HCT116 (cell line): ENCODE measurements around the gene C1orf116. TPM values are rescaled to one million over a fixed set of nuclear protein-coding genes. Genes with fewer than 3 reads are reported as not detected.

ENCODE experiments used
- ATAC-seq: fragments of 200-7000 bp; cut with Tn5 transposase; 2 replicates; pipeline ENCODE4 v1.9.1; 2020; ENCODE audit warnings: mild to moderate bottlenecking, moderate library complexity
- BruUV-seq: library from RNA; stranded (reverse); fragments of 400-500 nt; replicated peaks from 2 replicates; lab custom pipeline; 2021; lab: Mats Ljungman, UMichigan
- CTCF ChIA-PET: fragments of 300-600 bp; sonication (Branson Sonifier 250); formaldehyde crosslinking; loops from one replicate; lab custom pipeline; 2021; ENCODE audit warnings: antibody characterized with exemption; lab: Charles Lee
- POLR2A ChIA-PET: fragments of 300-600, 350-600 bp; sonication (Branson Sonifier 250); formaldehyde crosslinking; loops from one replicate; lab custom pipeline; 2021; ENCODE audit warnings: antibody characterized with exemption; lab: Charles Lee
- RAD21 ChIA-PET, 2 experiments: fragments of 300-600 bp; sonication (Branson Sonifier 250); formaldehyde crosslinking; loops; one replicate each; lab custom pipeline; 2023; ENCODE audit warnings: low total read pairs in 2 of 2; ENCODE audit not compliant: uncharacterized antibody in 2 of 2, unreplicated experiment in 2 of 2, low non-redundant PET in 1 of 2; lab: Charles Lee
- DNase-seq: peaks from one replicate; pipeline ENCODE4 v3.0.0-alpha.2; 2010; ENCODE audit warnings: low read depth, low spot score
- H2AFZ ChIP-seq: fragments of 200-600 bp; shearing (Covaris generic), sonication (generic); 2 replicates; pipeline ENCODE4 v1.6.1; 2017; ENCODE audit warnings: low read depth, mixed run types, mixed read lengths, antibody characterized with exemption, low read length; ENCODE audit not compliant: poor library complexity, severe bottlenecking
- H3K27ac ChIP-seq: 2 replicates; pipeline ENCODE4 v1.5.1; 2012; ENCODE audit warnings: low read depth, low read length
- H3K27me3 ChIP-seq: fragments of 200-600 bp; sonication (generic); 2 replicates; pipeline ENCODE4 v1.6.1; 2016; ENCODE audit warnings: mixed run types, low read length, mixed read lengths; ENCODE audit not compliant: insufficient read depth
- H3K36me3 ChIP-seq, 2 experiments: fragments of 200-500 bp in 1 of 2; fragments of 200-600 bp in 1 of 2; sonication (Bioruptor generic) in 1 of 2; sonication (generic) in 1 of 2; 2 replicates each; pipeline versions ENCODE4 v1.5.1 to v1.6.1; 2014 to 2016; ENCODE audit warnings: low read length in 2 of 2, inconsistent platforms in 1 of 2, mixed read lengths in 1 of 2, mixed run types in 1 of 2; ENCODE audit not compliant: insufficient read depth in 2 of 2, control insufficient read depth in 1 of 2
- H3K4me1 ChIP-seq, 2 experiments: fragments of 200-600 bp in 1 of 2; sonication (generic) in 1 of 2; 2 replicates each; pipeline versions ENCODE4 v1.5.1 to v1.6.1; 2012 to 2017; ENCODE audit warnings: low read length in 2 of 2, inconsistent platforms in 1 of 2, mild to moderate bottlenecking in 1 of 2, mixed read lengths in 1 of 2, mixed run types in 1 of 2, moderate library complexity in 1 of 2; ENCODE audit not compliant: insufficient read depth in 2 of 2, control insufficient read depth in 1 of 2
- H3K4me2 ChIP-seq: fragments of 200-600 bp; sonication (generic); 2 replicates; pipeline ENCODE4 v1.6.1; 2017; ENCODE audit warnings: mixed run types, low read length, mixed read lengths
- H3K4me3 ChIP-seq, 2 experiments: fragments of 200-600 bp in 1 of 2; sonication (generic) in 1 of 2; replicated peaks in 1 of 2; 2 replicates each; pipeline ENCODE4 v1.5.1; 2011 to 2016; ENCODE audit warnings: low read length in 2 of 2, control low read depth in 1 of 2, low read depth in 1 of 2, mild to moderate bottlenecking in 1 of 2, mixed read lengths in 1 of 2, mixed run types in 1 of 2
- H3K79me2 ChIP-seq: fragments of 200-600 bp; sonication (generic); 2 replicates; pipeline ENCODE4 v1.6.1; 2017; ENCODE audit warnings: mild to moderate bottlenecking, mixed run types, low read length, moderate library complexity, mixed read lengths; ENCODE audit not compliant: insufficient read depth
- H3K9ac ChIP-seq: fragments of 200-600 bp; sonication (generic); 2 replicates; pipeline ENCODE4 v1.6.1; 2016; ENCODE audit warnings: low read length, mixed read lengths
- H3K9me2 ChIP-seq: fragments of 200-600 bp; sonication (generic), shearing (Covaris generic); 2 replicates; pipeline ENCODE4 v1.6.1; 2017; ENCODE audit warnings: mixed run types, mild to moderate bottlenecking, moderate library complexity; ENCODE audit not compliant: insufficient read depth
- H3K9me3 ChIP-seq, 2 experiments: fragments of 200-500 bp in 1 of 2; fragments of 200-600 bp in 1 of 2; sonication (Bioruptor generic) in 1 of 2; sonication (generic) in 1 of 2; 2 replicates each; pipeline ENCODE4 v1.6.1; 2014 to 2017; ENCODE audit warnings: low read length in 2 of 2, mixed read lengths in 2 of 2, inconsistent platforms in 1 of 2, low read depth in 1 of 2, mild to moderate bottlenecking in 1 of 2, mixed run types in 1 of 2, moderate library complexity in 1 of 2; ENCODE audit not compliant: control insufficient read depth in 1 of 2, insufficient read depth in 1 of 2
- H4K20me1 ChIP-seq: fragments of 200-600 bp; sonication (generic), shearing (Covaris generic); 2 replicates; pipeline ENCODE4 v1.6.1; 2017; ENCODE audit warnings: mixed run types, mild to moderate bottlenecking, moderate library complexity; ENCODE audit not compliant: insufficient read depth
- CEBPB ChIP-seq: IDR thresholded peaks from 2 replicates; pipeline ENCODE4 v1.6.1; 2012; ENCODE audit warnings: low read depth
- EGR1 ChIP-seq: IDR thresholded peaks from 2 replicates; pipeline ENCODE4 v1.6.1; 2012; ENCODE audit warnings: low read depth
- ELF1 ChIP-seq: IDR thresholded peaks from 2 replicates; pipeline ENCODE4 v1.6.1; 2012; ENCODE audit warnings: low read depth, borderline replicate concordance
- EZH2 ChIP-seq: fragments of 200-600 bp; sonication (generic); IDR thresholded peaks from 2 replicates; pipeline ENCODE4 v1.6.1; 2017; ENCODE audit warnings: antibody characterized with exemption, mixed run types
- EZH2phosphoT487 ChIP-seq: fragments of 200-600 bp; IDR thresholded peaks from 2 replicates; pipeline ENCODE4 v1.6.1; 2018; ENCODE audit warnings: antibody characterized with exemption, borderline replicate concordance
- JUND ChIP-seq: IDR thresholded peaks from 2 replicates; pipeline ENCODE4 v1.6.1; 2012
- MAX ChIP-seq: IDR thresholded peaks from 2 replicates; pipeline ENCODE4 v1.6.1; 2012
- POLR2AphosphoS5 ChIP-seq: IDR thresholded peaks from 2 replicates; pipeline ENCODE4 v1.6.1; 2011; ENCODE audit warnings: mild to moderate bottlenecking, low read depth, low read length, moderate library complexity
- RAD21 ChIP-seq: IDR thresholded peaks from 2 replicates; pipeline ENCODE4 v1.6.1; 2012; ENCODE audit warnings: low read depth, mild to moderate bottlenecking
- SIN3A ChIP-seq: IDR thresholded peaks from 2 replicates; pipeline ENCODE4 v1.6.1; 2012; ENCODE audit warnings: low read depth
- SP1 ChIP-seq: IDR thresholded peaks from 2 replicates; pipeline ENCODE4 v1.6.1; 2012; ENCODE audit warnings: low read depth
- SRF ChIP-seq: IDR thresholded peaks from 2 replicates; pipeline ENCODE4 v1.6.1; 2012; ENCODE audit warnings: low read depth
- TCF7L2 ChIP-seq: IDR thresholded peaks from 2 replicates; pipeline ENCODE4 v1.7.0; 2011; ENCODE audit warnings: borderline replicate concordance, inconsistent platforms; ENCODE audit not compliant: insufficient read depth, insufficient read length; ENCODE audit errors: extremely low read depth
- YY1 ChIP-seq: IDR thresholded peaks from 2 replicates; pipeline ENCODE4 v1.6.1; 2011; ENCODE audit warnings: low read length, low read depth, moderate library complexity, mild to moderate bottlenecking; ENCODE audit not compliant: insufficient replicate concordance; ENCODE audit errors: extremely low read depth
- ZFX ChIP-seq: fragments of 450-650 bp; IDR thresholded peaks from 2 replicates; pipeline ENCODE4 v1.6.1; 2017
- ZNF274 ChIP-seq: fragments of 200-500 bp; sonication (Bioruptor generic); IDR thresholded peaks from 2 replicates; pipeline ENCODE4 v1.6.1; 2014; ENCODE audit warnings: mild to moderate bottlenecking, low read depth, low read length, inconsistent platforms
- intact Hi-C: fragments of 100-400 bp; cut with micrococcal nuclease; formaldehyde crosslinking; loops from 2 replicates; pipeline ENCODE4 v1.10.0; 2022
- total RNA-seq: library from RNA; stranded (reverse); gene quantifications from one replicate; pipeline ENCODE4 v1.2.1, GENCODE V29; 2021; ENCODE audit not compliant: unreplicated experiment
- TF ChIP-seq, protein P1 (sequence below): IDR thresholded peaks from 2 replicates; pipeline ENCODE4 v1.6.1; 2011; ENCODE audit warnings: mild to moderate bottlenecking, low read length, moderate library complexity; ENCODE audit not compliant: insufficient replicate concordance; ENCODE audit errors: extremely low read depth

Gene C1orf116
- total RNA-seq, 1 experiment from 2014 or later, result 3.6 TPM

- TF ChIP-seq, protein P1, sequence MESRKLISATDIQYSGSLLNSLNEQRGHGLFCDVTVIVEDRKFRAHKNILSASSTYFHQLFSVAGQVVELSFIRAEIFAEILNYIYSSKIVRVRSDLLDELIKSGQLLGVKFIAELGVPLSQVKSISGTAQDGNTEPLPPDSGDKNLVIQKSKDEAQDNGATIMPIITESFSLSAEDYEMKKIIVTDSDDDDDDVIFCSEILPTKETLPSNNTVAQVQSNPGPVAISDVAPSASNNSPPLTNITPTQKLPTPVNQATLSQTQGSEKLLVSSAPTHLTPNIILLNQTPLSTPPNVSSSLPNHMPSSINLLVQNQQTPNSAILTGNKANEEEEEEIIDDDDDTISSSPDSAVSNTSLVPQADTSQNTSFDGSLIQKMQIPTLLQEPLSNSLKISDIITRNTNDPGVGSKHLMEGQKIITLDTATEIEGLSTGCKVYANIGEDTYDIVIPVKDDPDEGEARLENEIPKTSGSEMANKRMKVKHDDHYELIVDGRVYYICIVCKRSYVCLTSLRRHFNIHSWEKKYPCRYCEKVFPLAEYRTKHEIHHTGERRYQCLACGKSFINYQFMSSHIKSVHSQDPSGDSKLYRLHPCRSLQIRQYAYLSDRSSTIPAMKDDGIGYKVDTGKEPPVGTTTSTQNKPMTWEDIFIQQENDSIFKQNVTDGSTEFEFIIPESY, result no peak
- TF ChIP-seq SRF (no peak), EGR1 (no peak), ZNF274 (no peak)
Measured at GRCh38 chr1:207049054-207049453, 16.5 kb upstream of the C1orf116 start (continued).

GRCh38 chr1:207048041-207048440 is 15.5 kb upstream of the C1orf116 start:
- ChIA-PET POLR2A (no interaction called here), RAD21 (no interaction called here), CTCF (no interaction called here)
- H3K79me2 ChIP-seq, result peaks cover 74% of the 10 kb centered on the region
- TF ChIP-seq RAD21, result no peak
- no peaks in the 10 kb centered on the region for H3K9me3 ChIP-seq
- no TSS peak for BruUV-seq
- H3K9me2 ChIP-seq, result no peaks in the 10 kb centered on the region
- no peak overlapping the region for H3K4me2 ChIP-seq
- peaks cover 14 to 30% of the 10 kb centered on the region in 2 experiments for H3K36me3 ChIP-seq
- H3K9ac ChIP-seq, result no peak overlapping the region
- intact Hi-C loops, result no loop called here
- H3K27me3 ChIP-seq, result no peaks in the 10 kb centered on the region
- H3K4me3 ChIP-seq, result no peak overlapping the region
- no peak overlapping the region for H2AFZ ChIP-seq
- no peak for ATAC-seq
- no peak overlapping the region for H3K27ac ChIP-seq
- no peak for DNase-seq
- H3K4me1 ChIP-seq, result peaks cover 11 to 24% of the 10 kb centered on the region in 2 experiments
- H4K20me1 ChIP-seq, result peaks cover 8% of the 10 kb centered on the region; the same call in 1 of the 2 replicates

DNA sequence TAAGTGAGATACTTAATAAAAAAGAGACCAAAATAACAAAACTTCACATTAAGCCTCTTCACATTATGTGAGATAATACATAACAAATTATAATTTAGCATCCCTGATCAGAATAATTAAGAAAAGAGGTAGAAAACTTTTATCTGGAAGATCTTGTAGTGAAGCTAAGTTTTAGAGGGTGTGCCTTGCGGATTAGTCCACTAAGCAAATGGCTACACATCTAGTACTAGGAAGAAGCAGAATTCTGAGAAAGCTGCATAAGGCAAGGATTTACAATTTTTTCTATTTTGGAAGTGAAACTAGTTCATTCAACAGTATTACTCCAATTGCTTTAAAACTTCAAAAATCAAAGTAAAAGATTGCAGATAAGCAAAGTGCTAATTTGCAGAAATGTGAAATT is 14.9 kb upstream of the C1orf116 start:
- Histone ChIP-seq H3K9ac (no peak overlapping the region), H3K27ac (no peak overlapping the region), H3K4me1 (peaks cover 11 to 24% of the 10 kb centered on the region in 2 experiments)
- TF ChIP-seq SIN3A (no peak), SP1 (no peak), POLR2AphosphoS5 (no peak), EZH2phosphoT487 (no peak), JUND (no peak), ELF1 (no peak), CEBPB (no peak), TCF7L2 (no peak), YY1 (no peak), MAX (no peak), EZH2 (no peak), ZFX (no peak)

More for the DNA sequence above, 14.9 kb upstream of the C1orf116 start:
- no peak overlapping the region for H3K4me3 ChIP-seq
- ChIA-PET POLR2A (no interaction called here), CTCF (interaction anchor here (1.3 kb wide), 1 partner anchor 43 kb away, joined by 3 read pairs; no protein-coding TSS in a partner anchor), RAD21 (no interaction called here)
- H3K9me3 ChIP-seq, result no peaks in the 10 kb centered on the region
- H3K27me3 ChIP-seq, result no peaks in the 10 kb centered on the region
- H3K79me2 ChIP-seq, result peaks cover 74% of the 10 kb centered on the region
- H2AFZ ChIP-seq, result no peak overlapping the region
- no peaks in the 10 kb centered on the region for H3K9me2 ChIP-seq
- no TSS peak for BruUV-seq
- DNase-seq, result no peak
- no peak overlapping the region for H3K4me2 ChIP-seq
- peaks cover 8% of the 10 kb centered on the region; the same call in 1 of the 2 replicates for H4K20me1 ChIP-seq
- no peak for ATAC-seq
- intact Hi-C loops, result no loop called here
- peaks cover 14 to 30% of the 10 kb centered on the region in 2 experiments for H3K36me3 ChIP-seq
